ENCODE measurements around the gene ALDH4A1.

The ALDH4A1 gene

DNA sequence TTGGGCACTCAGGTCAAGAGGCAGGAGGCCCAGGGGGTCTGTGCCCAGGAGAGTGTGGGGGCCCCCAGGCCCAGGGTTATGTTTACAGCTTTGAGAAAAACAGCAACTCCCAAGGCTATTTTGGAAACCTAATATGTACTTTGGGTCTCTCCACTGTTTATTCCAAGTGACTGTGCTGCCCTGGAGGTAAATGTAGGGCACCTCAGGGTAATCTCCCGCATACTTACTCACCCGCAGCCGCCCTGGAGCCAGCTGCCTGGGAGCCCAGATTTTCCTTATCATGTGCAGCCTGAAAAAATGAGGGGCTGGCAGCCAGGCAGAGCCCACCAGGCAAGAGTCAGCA is 34.1 kb upstream of the ALDH4A1 start:
- no peak overlapping the region for H3K9ac ChIP-seq (ENCODE audit: low read length)
- TF ChIP-seq CTCF (IDR thresholded peaks at IDR 0.05; ENCODE audit: low read depth, low read length) (no peak), EZH2phosphoT487 (IDR thresholded peaks at IDR 0.05; ENCODE audit: low read depth) (no peak)

GRCh38 chr1:18934205-18935000 is 32.0 kb upstream of the ALDH4A1 start:
- Histone ChIP-seq H4K20me1 (ENCODE audit: insufficient read depth, low read length) (no peaks in the 10 kb centered on the region), H3K79me2 (ENCODE audit: low read length) (no peaks in the 10 kb centered on the region), H3K4me2 (ENCODE audit: low read length) (no peak overlapping the region), H3K36me3 (replicated peaks; ENCODE audit: low read depth, low read length) (no peaks in the 10 kb centered on the region), H3K27me3 (ENCODE audit: low read depth, low read length) (peaks cover 13% of the 10 kb centered on the region; the same call in 1 of the 2 replicates), H3K27ac (ENCODE audit: low read length) (no peak overlapping the region), H3K9ac (ENCODE audit: low read length) (no peak overlapping the region), H3K4me1 (ENCODE audit: low read length) (no peaks in the 10 kb centered on the region), H2AFZ (ENCODE audit: low read depth, low read length) (no peak overlapping the region), H3K4me3 (ENCODE audit: low read length) (no peak overlapping the region), H3K9me3 (ENCODE audit: insufficient read depth, low read length) (no peaks in the 10 kb centered on the region)
- TF ChIP-seq EZH2phosphoT487 (IDR thresholded peaks at IDR 0.05; ENCODE audit: low read depth) (no peak), CTCF (IDR thresholded peaks at IDR 0.05; ENCODE audit: low read depth, low read length) (no peak)

More for the DNA sequence above, 34.1 kb upstream of the ALDH4A1 start:
- H3K36me3 ChIP-seq (replicated peaks; ENCODE audit: low read depth, low read length): no peaks in the 10 kb centered on the region
- no peak overlapping the region for H3K4me3 ChIP-seq (ENCODE audit: low read length)
- no peak overlapping the region for H3K4me2 ChIP-seq (ENCODE audit: low read length)
- H3K4me1 ChIP-seq (ENCODE audit: low read length): no peaks in the 10 kb centered on the region
- no peaks in the 10 kb centered on the region for H3K79me2 ChIP-seq (ENCODE audit: low read length)
- H2AFZ ChIP-seq (ENCODE audit: low read depth, low read length): no peak overlapping the region
- no peaks in the 10 kb centered on the region for H3K9me3 ChIP-seq (ENCODE audit: insufficient read depth, low read length)
- H4K20me1 ChIP-seq (ENCODE audit: insufficient read depth, low read length): no peaks in the 10 kb centered on the region
- no peak overlapping the region for H3K27ac ChIP-seq (ENCODE audit: low read length)
- 0 out of 2 replicates have a peak, but pooled peaks cover 3% of the 10 kb centered on the region for H3K27me3 ChIP-seq (ENCODE audit: low read depth, low read length)

GRCh38 chr1:18932879-18933278 is 30.5 kb upstream of the ALDH4A1 start:
- Histone ChIP-seq H3K27me3 (ENCODE audit: low read depth, low read length) (peaks cover 22% of the 10 kb centered on the region; the same call in 1 of the 2 replicates), H3K4me1 (ENCODE audit: low read length) (peaks cover 5% of the 10 kb centered on the region), H3K27ac (ENCODE audit: low read length) (no peak overlapping the region), H3K36me3 (replicated peaks; ENCODE audit: low read depth, low read length) (no peaks in the 10 kb centered on the region), H3K4me2 (ENCODE audit: low read length) (no peak overlapping the region), H3K9ac (ENCODE audit: low read length) (no peak overlapping the region), H3K4me3 (ENCODE audit: low read length) (no peak overlapping the region), H4K20me1 (ENCODE audit: insufficient read depth, low read length) (no peaks in the 10 kb centered on the region), H3K9me3 (ENCODE audit: insufficient read depth, low read length) (no peaks in the 10 kb centered on the region), H2AFZ (ENCODE audit: low read depth, low read length) (no peak overlapping the region), H3K79me2 (ENCODE audit: low read length) (no peaks in the 10 kb centered on the region)
- TF ChIP-seq EZH2phosphoT487 (IDR thresholded peaks at IDR 0.05; ENCODE audit: low read depth) (no peak), CTCF (IDR thresholded peaks at IDR 0.05; ENCODE audit: low read depth, low read length) (no peak)

GRCh38 chr1:18932387-18932786 is 30.0 kb upstream of the ALDH4A1 start:
- no peak overlapping the region for H3K4me3 ChIP-seq (ENCODE audit: low read length)
- H3K27ac ChIP-seq (ENCODE audit: low read length): no peak overlapping the region
- peaks cover 10% of the 10 kb centered on the region for H3K4me1 ChIP-seq (ENCODE audit: low read length)
- no peak overlapping the region for H2AFZ ChIP-seq (ENCODE audit: low read depth, low read length)
- H3K36me3 ChIP-seq (replicated peaks; ENCODE audit: low read depth, low read length): no peaks in the 10 kb centered on the region
- H3K9ac ChIP-seq (ENCODE audit: low read length): no peak overlapping the region
- no peaks in the 10 kb centered on the region for H4K20me1 ChIP-seq (ENCODE audit: insufficient read depth, low read length)
- TF ChIP-seq CTCF (IDR thresholded peaks at IDR 0.05; ENCODE audit: low read depth, low read length): no peak
- TF ChIP-seq EZH2phosphoT487 (IDR thresholded peaks at IDR 0.05; ENCODE audit: low read depth): no peak
- H3K27me3 ChIP-seq (ENCODE audit: low read depth, low read length): peaks cover 22% of the 10 kb centered on the region; the same call in 1 of the 2 replicates
- H3K4me2 ChIP-seq (ENCODE audit: low read length): no peak overlapping the region
- H3K79me2 ChIP-seq (ENCODE audit: low read length): no peaks in the 10 kb centered on the region
- no peaks in the 10 kb centered on the region for H3K9me3 ChIP-seq (ENCODE audit: insufficient read depth, low read length)
